Airway epithelial cell (primary cell): ENCODE measurements around the gene SLC25A47. TPM values are rescaled to one million over a fixed set of nuclear protein-coding genes. Genes with fewer than 3 reads are reported as not detected.

Experiments
- total RNA-seq: library from RNA; depleted of rRNA; stranded (reverse); fragments of >200 nt; gene quantifications from 2 replicates; pipeline ENCODE4 v1.2.3, GENCODE V29; 2015

Gene SLC25A47, protein sequence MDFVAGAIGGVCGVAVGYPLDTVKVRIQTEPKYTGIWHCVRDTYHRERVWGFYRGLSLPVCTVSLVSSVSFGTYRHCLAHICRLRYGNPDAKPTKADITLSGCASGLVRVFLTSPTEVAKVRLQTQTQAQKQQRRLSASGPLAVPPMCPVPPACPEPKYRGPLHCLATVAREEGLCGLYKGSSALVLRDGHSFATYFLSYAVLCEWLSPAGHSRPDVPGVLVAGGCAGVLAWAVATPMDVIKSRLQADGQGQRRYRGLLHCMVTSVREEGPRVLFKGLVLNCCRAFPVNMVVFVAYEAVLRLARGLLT
- total RNA-seq: not detected in 2 replicates

DNA sequence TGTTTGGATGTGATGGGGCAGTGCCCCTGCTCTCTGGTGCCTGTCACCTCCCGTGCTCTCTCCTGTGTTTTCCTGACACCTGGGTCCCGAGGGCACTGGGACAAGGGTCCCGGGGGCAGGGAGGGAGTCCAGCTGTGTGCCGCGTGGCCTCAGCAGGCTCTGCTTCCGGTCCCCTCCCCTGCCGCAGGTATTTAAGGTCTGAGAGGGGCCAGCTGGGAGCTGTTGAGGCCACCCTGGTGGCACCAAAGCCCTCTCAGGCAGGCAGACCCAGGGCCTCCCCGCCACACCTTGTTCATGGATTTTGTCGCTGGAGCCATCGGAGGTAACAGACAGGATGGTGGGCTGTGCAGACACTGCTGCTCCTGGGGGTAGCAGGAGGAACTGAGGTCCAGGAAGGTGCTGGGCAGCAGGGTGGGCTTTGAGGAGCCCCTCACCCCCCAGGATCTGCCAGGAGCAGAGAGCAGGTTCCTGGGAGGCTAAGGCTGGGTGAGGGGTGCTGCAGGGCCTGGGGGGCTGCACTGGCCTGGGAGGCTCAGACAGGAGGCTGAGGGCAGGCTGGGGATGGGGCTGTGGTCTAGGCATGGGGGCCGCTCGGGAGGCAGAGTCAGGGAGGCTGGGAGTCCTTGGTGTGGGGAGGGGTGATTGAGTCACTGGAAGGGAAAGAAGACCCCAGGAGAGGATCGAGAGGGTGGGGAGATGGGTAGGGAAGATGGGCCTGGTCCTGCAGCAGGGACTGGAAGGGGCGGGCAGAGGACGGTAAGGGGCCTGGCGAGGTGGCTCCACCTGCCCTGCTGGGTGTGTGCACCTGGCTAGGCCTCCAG, at the start of gene SLC25A47:
TSS of gene SLC25A47 (plus strand) at position 219 of the 821 bp plus-strand sequence. CDS start at position 295, 76 bp downstream.

DNA sequence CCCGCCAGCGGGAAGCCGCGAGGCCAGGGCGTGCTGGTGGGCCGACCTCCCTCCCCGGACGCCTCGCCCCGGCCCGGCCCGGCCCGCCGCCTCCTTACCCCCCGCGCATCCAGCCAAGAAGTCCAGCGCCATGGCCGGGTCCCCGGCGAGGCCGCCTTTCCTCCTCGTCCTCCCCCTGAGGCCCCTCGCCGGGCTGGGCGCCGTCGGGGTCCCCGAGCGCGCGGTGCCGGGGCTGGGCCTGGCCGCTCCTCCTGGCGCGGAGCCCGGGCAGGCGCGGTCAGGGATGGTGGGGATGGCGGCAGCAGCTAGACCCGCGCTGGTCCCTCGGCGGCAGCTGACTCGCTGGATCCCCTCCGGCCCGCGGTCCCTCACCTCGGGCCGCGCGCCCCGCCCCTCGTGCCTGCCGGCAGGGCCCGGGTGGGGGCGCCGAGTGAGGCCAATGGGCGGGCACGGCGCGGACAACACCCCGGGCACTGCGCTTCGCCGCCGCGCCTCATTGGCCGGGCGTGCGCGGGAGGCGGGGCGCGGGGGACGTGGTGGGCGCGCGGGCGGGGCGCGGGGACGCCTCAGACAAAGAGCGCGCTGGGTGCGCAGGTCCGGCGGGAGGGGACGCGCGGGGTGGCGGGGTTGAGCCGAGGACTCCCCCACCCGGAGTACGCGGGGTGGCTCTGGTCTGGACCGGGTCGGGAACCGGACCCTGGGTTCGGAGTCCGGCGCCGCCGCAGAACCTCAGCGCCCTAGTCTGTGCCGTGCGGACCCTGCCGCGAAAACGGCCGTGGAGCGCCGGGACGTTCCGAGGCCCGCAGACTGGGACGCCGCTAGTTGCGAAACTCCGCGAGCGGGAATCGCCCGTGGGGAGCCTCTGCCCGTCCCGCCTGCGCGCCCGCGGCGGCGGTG, 16.8 kb upstream of the SLC25A47 start, which contains the start of gene SLC25A29:
TSS of gene SLC25A29 (minus strand) at position 344 of the 897 bp plus-strand sequence. CDS start at position 132, 212 bp downstream.

GRCh38 chr14:100375963-100376735, 53.0 kb downstream of the SLC25A47 start, which contains the start of gene WDR25:
TSS of gene WDR25 (plus strand) at chr14:100376485.

Other genes starting within 250 kb of the SLC25A47 start
- 3.4 and 6.6 TPM in 2 replicates for gene DEGS2, start 163.7 kb upstream of the SLC25A47 start, total RNA-seq
- 33.1 and 39.4 TPM in 2 replicates for gene YY1, start 84.2 kb upstream of the SLC25A47 start, total RNA-seq
- gene SLC25A29, start 16.9 kb upstream of the SLC25A47 start, total RNA-seq: 31.4 and 39.0 TPM in 2 replicates
- 4.2 and 7.0 TPM in 2 replicates for gene WDR25, start 53.1 kb downstream of the SLC25A47 start, total RNA-seq